ENCODE results near the gene ZNF746. TPM values are rescaled to one million over a fixed set of nuclear protein-coding genes. Genes with fewer than 3 reads are reported as not detected.

The ZNF746 gene
- total and polyA plus RNA-seq, 9 of the 15 experiments (the other 6 are each of a cell fraction or from before 2014, with no cell fraction given) = 1.7 to 31.6 (median 13.3) TPM

DNA sequence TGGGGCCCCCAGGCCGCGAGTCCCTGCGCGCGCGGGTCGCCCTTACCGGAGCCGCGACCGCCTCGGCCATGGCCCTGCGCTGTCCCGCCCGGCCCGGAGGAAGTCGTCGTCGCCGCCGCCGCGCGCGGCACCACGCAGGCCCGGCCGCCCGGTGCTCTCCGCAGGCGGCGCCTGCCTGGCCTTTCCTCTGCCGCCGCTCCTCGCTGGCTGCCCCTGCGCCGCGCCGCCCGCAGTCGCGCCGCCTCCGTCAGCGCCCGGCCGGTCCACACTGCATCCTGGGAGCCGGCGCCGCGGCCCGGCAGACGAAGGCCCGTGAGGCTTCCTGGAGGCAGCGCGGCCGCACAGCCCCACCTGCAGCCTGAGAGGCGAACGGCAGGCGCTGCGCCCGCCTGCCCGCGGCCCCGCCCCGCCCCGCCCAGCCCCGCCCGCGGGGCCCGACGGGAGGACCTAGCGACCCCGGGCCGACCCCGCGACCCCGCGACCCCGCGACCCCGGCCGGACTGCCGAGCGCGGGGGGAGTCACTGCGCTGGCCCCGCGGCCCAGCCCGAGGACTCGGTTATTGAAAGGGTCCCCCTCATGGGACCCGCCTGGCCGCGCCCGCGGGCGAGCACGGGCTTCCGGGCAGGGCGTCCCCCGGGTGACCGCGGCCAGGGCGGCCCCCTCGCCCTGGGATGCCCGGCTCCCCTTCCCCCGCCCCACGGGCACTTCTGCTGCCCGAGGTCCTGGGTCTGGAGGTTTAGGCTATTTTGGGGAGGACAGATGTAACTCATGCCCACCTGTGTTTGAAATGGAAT lies at the start of gene ZNF746 (continued):
- TF ChIP-seq, protein P1, sequence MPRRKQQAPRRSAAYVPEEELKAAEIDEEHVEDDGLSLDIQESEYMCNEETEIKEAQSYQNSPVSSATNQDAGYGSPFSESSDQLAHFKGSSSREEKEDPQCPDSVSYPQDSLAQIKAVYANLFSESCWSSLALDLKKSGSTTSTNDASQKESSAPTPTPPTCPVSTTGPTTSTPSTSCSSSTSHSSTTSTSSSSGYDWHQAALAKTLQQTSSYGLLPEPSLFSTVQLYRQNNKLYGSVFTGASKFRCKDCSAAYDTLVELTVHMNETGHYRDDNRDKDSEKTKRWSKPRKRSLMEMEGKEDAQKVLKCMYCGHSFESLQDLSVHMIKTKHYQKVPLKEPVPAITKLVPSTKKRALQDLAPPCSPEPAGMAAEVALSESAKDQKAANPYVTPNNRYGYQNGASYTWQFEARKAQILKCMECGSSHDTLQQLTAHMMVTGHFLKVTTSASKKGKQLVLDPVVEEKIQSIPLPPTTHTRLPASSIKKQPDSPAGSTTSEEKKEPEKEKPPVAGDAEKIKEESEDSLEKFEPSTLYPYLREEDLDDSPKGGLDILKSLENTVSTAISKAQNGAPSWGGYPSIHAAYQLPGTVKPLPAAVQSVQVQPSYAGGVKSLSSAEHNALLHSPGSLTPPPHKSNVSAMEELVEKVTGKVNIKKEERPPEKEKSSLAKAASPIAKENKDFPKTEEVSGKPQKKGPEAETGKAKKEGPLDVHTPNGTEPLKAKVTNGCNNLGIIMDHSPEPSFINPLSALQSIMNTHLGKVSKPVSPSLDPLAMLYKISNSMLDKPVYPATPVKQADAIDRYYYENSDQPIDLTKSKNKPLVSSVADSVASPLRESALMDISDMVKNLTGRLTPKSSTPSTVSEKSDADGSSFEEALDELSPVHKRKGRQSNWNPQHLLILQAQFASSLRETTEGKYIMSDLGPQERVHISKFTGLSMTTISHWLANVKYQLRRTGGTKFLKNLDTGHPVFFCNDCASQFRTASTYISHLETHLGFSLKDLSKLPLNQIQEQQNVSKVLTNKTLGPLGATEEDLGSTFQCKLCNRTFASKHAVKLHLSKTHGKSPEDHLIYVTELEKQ (CRISPR knock-in tag; IDR thresholded peaks at IDR 0.05) = no peak
- TF ChIP-seq RFX5 (IDR thresholded peaks at IDR 0.05; ENCODE audit: low read depth, low read length) = no peak
- TF ChIP-seq MEIS2 (IDR thresholded peaks at IDR 0.05; ENCODE audit: partially characterized antibody) = peak; percentile 28
- no peak for TF ChIP-seq ZNF507 (tag; conservative IDR thresholded peaks at IDR 0.05)
- no peak for TF ChIP-seq GATAD2A (IDR thresholded peaks at IDR 0.05)
- TF ChIP-seq MAFG (tag; conservative IDR thresholded peaks at IDR 0.05) = no peak
- TF ChIP-seq PTRF (tag; IDR thresholded peaks at IDR 0.05) = no peak
- no peak for TF ChIP-seq ZNF695 (CRISPR knock-in tag; IDR thresholded peaks at IDR 0.05)
- no peak for TF ChIP-seq CC2D1A (IDR thresholded peaks at IDR 0.05)
- TF ChIP-seq, protein P2, sequence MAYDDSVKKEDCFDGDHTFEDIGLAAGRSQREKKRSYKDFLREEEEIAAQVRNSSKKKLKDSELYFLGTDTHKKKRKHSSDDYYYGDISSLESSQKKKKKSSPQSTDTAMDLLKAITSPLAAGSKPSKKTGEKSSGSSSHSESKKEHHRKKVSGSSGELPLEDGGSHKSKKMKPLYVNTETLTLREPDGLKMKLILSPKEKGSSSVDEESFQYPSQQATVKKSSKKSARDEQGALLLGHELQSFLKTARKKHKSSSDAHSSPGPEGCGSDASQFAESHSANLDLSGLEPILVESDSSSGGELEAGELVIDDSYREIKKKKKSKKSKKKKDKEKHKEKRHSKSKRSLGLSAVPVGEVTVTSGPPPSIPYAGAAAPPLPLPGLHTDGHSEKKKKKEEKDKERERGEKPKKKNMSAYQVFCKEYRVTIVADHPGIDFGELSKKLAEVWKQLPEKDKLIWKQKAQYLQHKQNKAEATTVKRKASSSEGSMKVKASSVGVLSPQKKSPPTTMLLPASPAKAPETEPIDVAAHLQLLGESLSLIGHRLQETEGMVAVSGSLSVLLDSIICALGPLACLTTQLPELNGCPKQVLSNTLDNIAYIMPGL (CRISPR knock-in tag; IDR thresholded peaks at IDR 0.05) = peak; percentile 99
- TF ChIP-seq AFF4 (CRISPR knock-in tag; IDR thresholded peaks at IDR 0.05) = peak; percentile 19; the same call in 1 of the 2 replicates
- no peak for TF ChIP-seq HNRNPH1 (optimal IDR thresholded peaks at IDR 0.05; ENCODE audit: low read depth, low read length)
- no peak for TF ChIP-seq TAF9B (IDR thresholded peaks at IDR 0.05; ENCODE audit: partially characterized antibody)
- peak; percentile 87 for TF ChIP-seq ELF1 (tag; IDR thresholded peaks at IDR 0.05)
- no peak for TF ChIP-seq SPI1 (IDR thresholded peaks at IDR 0.05; ENCODE audit: borderline replicate concordance, low read depth, low read length)
- TF ChIP-seq E2F6 (IDR thresholded peaks at IDR 0.05; ENCODE audit: borderline replicate concordance in 1 of 2, extremely low read depth in 1 of 2, insufficient read depth in 1 of 2, insufficient read length in 1 of 2, low read depth in 1 of 2, low read length in 1 of 2, poor library complexity in 1 of 2, severe bottlenecking in 1 of 2) = peak; percentile 68 to 85
- no peak for TF ChIP-seq PTTG1 (tag; IDR thresholded peaks at IDR 0.05; ENCODE audit: low read depth)

Measured in K562 (cell line).